Peyer's patch (tissue), 4 donors: ENCODE data around the gene BIVM.

Experiments
- POLR2A ChIP-seq, 2 donors: fragments of 450-650 bp; IDR thresholded peaks; one replicate each; pipeline ENCODE4 v1.5.1; 2017; ENCODE audit warnings: antibody characterized with exemption in 2 of 2, mild to moderate bottlenecking in 2 of 2, moderate library complexity in 2 of 2
- TF ChIP-seq, protein P1 (sequence below), 6 experiments: fragments of 450-650 bp in 4 of 6; fragments of 200-600 bp in 2 of 6; sonication (generic) in 1 of 6; IDR thresholded peaks; one replicate each; pipeline ENCODE4 v1.5.1; 2017 to 2019; ENCODE audit warnings: antibody characterized with exemption in 6 of 6, mild to moderate bottlenecking in 3 of 6, moderate library complexity in 1 of 6

DNA sequence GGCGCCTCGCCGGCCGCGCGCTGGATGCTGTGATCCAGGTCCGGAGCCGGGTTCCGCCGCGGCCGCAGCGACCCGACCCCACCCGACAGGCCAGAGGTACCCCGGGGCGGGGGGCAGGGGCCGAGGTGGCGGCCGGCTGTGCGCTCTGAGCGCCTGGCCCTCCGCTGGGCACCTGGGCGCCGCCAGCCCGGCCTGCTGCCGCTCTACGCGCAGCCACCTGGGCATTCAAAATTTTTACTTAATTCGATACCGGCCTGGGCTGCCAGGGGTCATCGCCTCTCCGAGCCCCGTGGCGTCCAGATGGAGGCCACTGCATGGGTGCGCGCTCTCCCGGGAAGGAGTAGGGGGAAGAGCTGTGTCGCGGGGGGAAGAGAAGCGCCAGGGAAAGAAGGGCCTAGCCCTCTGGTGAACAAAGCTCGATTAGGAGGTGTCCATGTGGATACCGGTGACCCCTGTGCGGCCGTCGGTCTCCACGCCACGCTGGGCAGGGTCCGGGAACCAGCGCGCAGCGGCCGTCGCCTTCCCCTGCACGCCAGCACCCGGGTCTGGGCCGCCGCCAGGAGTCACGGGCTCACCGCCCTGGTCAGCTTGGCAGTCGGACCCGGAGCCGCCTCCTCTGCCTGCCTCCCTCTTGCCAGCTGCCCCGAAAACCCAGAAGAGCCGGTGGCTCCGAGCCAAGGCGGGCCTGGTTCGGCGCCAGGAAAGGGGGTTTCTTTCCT lies 666 bp downstream of the BIVM start:
- TF ChIP-seq, protein P1, sequence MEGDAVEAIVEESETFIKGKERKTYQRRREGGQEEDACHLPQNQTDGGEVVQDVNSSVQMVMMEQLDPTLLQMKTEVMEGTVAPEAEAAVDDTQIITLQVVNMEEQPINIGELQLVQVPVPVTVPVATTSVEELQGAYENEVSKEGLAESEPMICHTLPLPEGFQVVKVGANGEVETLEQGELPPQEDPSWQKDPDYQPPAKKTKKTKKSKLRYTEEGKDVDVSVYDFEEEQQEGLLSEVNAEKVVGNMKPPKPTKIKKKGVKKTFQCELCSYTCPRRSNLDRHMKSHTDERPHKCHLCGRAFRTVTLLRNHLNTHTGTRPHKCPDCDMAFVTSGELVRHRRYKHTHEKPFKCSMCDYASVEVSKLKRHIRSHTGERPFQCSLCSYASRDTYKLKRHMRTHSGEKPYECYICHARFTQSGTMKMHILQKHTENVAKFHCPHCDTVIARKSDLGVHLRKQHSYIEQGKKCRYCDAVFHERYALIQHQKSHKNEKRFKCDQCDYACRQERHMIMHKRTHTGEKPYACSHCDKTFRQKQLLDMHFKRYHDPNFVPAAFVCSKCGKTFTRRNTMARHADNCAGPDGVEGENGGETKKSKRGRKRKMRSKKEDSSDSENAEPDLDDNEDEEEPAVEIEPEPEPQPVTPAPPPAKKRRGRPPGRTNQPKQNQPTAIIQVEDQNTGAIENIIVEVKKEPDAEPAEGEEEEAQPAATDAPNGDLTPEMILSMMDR (IDR thresholded peaks at IDR 0.05), result no peak
- no peak for TF ChIP-seq POLR2A (IDR thresholded peaks at IDR 0.05)
